Measurements from ENCODE around the gene FFAR3. TPM values are rescaled to one million over a fixed set of nuclear protein-coding genes. Genes with fewer than 3 reads are reported as not detected.

Gene FFAR3
- polyA plus RNA-seq, 1 donor (not counting 4 experiments of a cell fraction or from before 2014, with no cell fraction given) = not detected

- no peak for FAIRE-seq
These were observed 11.8 kb upstream of the FFAR3 start for GRCh38 chr19:35346193-35347052.

GRCh38 chr19:35347171-35347929 lies 10.9 kb upstream of the FFAR3 start, which contains the start of gene FFAR1:
TSS of gene FFAR1 (plus strand) at chr19:35347902. CDS start at chr19:35351552, 3,650 bp downstream.
- no peak within 1 kb of the TSS for H2AFZ ChIP-seq (ENCODE audit: control insufficient read depth, low read length)
- no peaks in the 10 kb centered on the region for H3K36me3 ChIP-seq (ENCODE audit: control insufficient read depth in 2 of 2, extremely low read depth in 1 of 2, insufficient read depth in 2 of 2, low read length in 2 of 2)
- DNase-seq (ENCODE audit: low read depth, low spot score) (no peak), FAIRE-seq (no peak)
- dilution Hi-C loops (cut with MboI; ENCODE audit: extremely low pct_ligation_motif_present, low sequenced_read_pairs) = no loop called here
- H3K4me3 ChIP-seq (ENCODE audit: control insufficient read depth in 2 of 3, extremely low read depth in 1 of 3, insufficient read depth in 2 of 3, low read depth in 1 of 3, low read length in 3 of 3) = no peak within 1 kb of the TSS
- H3K4me2 ChIP-seq (ENCODE audit: control insufficient read depth, extremely low read depth, insufficient read depth, low read depth, low read length) = no peak within 1 kb of the TSS
- H3K4me1 ChIP-seq (ENCODE audit: control insufficient read depth, extremely low read depth, insufficient read depth, low read length) = no peaks in the 10 kb centered on the region
- no peaks in the 10 kb centered on the region for H3K79me2 ChIP-seq (ENCODE audit: control insufficient read depth, insufficient read depth, low read length)
- TF ChIP-seq CTCF (optimal IDR thresholded peaks at IDR 0.05 in 1 of 3, IDR thresholded peaks at IDR 0.05 in 1 of 3, conservative IDR thresholded peaks at IDR 0.05 in 1 of 3; ENCODE audit: extremely low read depth in 1 of 3, insufficient read depth in 2 of 3, low read length in 3 of 3) (no peak), EZH2 (IDR thresholded peaks at IDR 0.05; ENCODE audit: low read length) (no peak)
- H3K27ac ChIP-seq (ENCODE audit: control insufficient read depth, insufficient read depth, low read length) = no peak within 1 kb of the TSS
- no peaks in the 10 kb centered on the region for H4K20me1 ChIP-seq (ENCODE audit: control insufficient read depth, extremely low read depth, insufficient read depth, low read length)
- no peaks in the 10 kb centered on the region for H3K9me3 ChIP-seq (ENCODE audit: control insufficient read depth, low read depth, low read length)
- H3K27me3 ChIP-seq (ENCODE audit: control insufficient read depth, extremely low read depth, insufficient read depth, low read length) = peaks cover 25% of the 10 kb centered on the region
- H3K9ac ChIP-seq (ENCODE audit: control insufficient read depth, extremely low read depth, insufficient read depth, low read length) = no peak within 1 kb of the TSS
- no peaks in the 10 kb centered on the region for H3K9me1 ChIP-seq (ENCODE audit: control insufficient read depth, extremely low read depth, insufficient read depth, low read length)

More at GRCh38 chr19:35346193-35347052, 11.8 kb upstream of the FFAR3 start:
- Histone ChIP-seq H3K9me3 (ENCODE audit: control insufficient read depth, low read depth, low read length) (no peaks in the 10 kb centered on the region), H3K79me2 (ENCODE audit: control insufficient read depth, insufficient read depth, low read length) (no peaks in the 10 kb centered on the region), H3K36me3 (ENCODE audit: control insufficient read depth in 2 of 2, extremely low read depth in 1 of 2, insufficient read depth in 2 of 2, low read length in 2 of 2) (no peaks in the 10 kb centered on the region), H3K27ac (ENCODE audit: control insufficient read depth, insufficient read depth, low read length) (no peak overlapping the region), H4K20me1 (ENCODE audit: control insufficient read depth, extremely low read depth, insufficient read depth, low read length) (no peaks in the 10 kb centered on the region), H3K27me3 (ENCODE audit: control insufficient read depth, extremely low read depth, insufficient read depth, low read length) (peaks cover 21% of the 10 kb centered on the region), H3K4me2 (ENCODE audit: control insufficient read depth, extremely low read depth, insufficient read depth, low read depth, low read length) (no peak overlapping the region), H3K9ac (ENCODE audit: control insufficient read depth, extremely low read depth, insufficient read depth, low read length) (no peak overlapping the region), H3K4me3 (ENCODE audit: control insufficient read depth in 2 of 3, extremely low read depth in 1 of 3, insufficient read depth in 2 of 3, low read depth in 1 of 3, low read length in 3 of 3) (no peak overlapping the region), H3K9me1 (ENCODE audit: control insufficient read depth, extremely low read depth, insufficient read depth, low read length) (no peaks in the 10 kb centered on the region), H2AFZ (ENCODE audit: control insufficient read depth, low read length) (no peak overlapping the region), H3K4me1 (ENCODE audit: control insufficient read depth, extremely low read depth, insufficient read depth, low read length) (no peaks in the 10 kb centered on the region)
- no peak for DNase-seq (ENCODE audit: low read depth, low spot score)
- dilution Hi-C loops (cut with MboI; ENCODE audit: extremely low pct_ligation_motif_present, low sequenced_read_pairs) = no loop called here
- TF ChIP-seq EZH2 (IDR thresholded peaks at IDR 0.05; ENCODE audit: low read length) (no peak), CTCF (optimal IDR thresholded peaks at IDR 0.05 in 1 of 3, IDR thresholded peaks at IDR 0.05 in 1 of 3, conservative IDR thresholded peaks at IDR 0.05 in 1 of 3; ENCODE audit: extremely low read depth in 1 of 3, insufficient read depth in 2 of 3, low read length in 3 of 3) (no peak)
